ENCODE results near the gene RNF41.

Gene RNF41

GRCh38 chr12:56208006-56208405 lies 13.7 kb downstream of the RNF41 start:
- DNase-seq (ENCODE audit: low read depth), result no peak

GRCh38 chr12:56206452-56207166 lies 15.1 kb downstream of the RNF41 start:
- no peak for DNase-seq (ENCODE audit: low read depth)

GRCh38 chr12:56205445-56205844 lies 16.3 kb downstream of the RNF41 start:
- no peak for DNase-seq (ENCODE audit: low read depth)

GRCh38 chr12:56204275-56204674 lies 17.4 kb downstream of the RNF41 start:
- no peak for DNase-seq (ENCODE audit: low read depth)

GRCh38 chr12:56202838-56203237 lies 18.9 kb downstream of the RNF41 start:
- no peak for DNase-seq (ENCODE audit: low read depth)

GRCh38 chr12:56202366-56202765 lies 19.4 kb downstream of the RNF41 start:
- DNase-seq (ENCODE audit: low read depth), result no peak

- no peak for DNase-seq (ENCODE audit: low read depth)
Measured at GRCh38 chr12:56198836-56199235, 22.9 kb downstream of the RNF41 start.

- no peak for DNase-seq (ENCODE audit: low read depth)
Measured at GRCh38 chr12:56197921-56198635, 23.6 kb downstream of the RNF41 start.

GRCh38 chr12:56196818-56197550 lies 24.7 kb downstream of the RNF41 start:
- peak; percentile 97 for DNase-seq (ENCODE audit: low read depth)

GRCh38 chr12:56193025-56193578 lies 28.6 kb downstream of the RNF41 start:
- no peak for DNase-seq (ENCODE audit: low read depth)

GRCh38 chr12:56192582-56192981 lies 29.1 kb downstream of the RNF41 start:
- no peak for DNase-seq (ENCODE audit: low read depth)

- no peak for DNase-seq (ENCODE audit: low read depth)
Measured at GRCh38 chr12:56190695-56191155, 31.0 kb downstream of the RNF41 start.

- DNase-seq (ENCODE audit: low read depth), result no peak
Measured at GRCh38 chr12:56189918-56190694, 31.6 kb downstream of the RNF41 start.

- no peak for DNase-seq (ENCODE audit: low read depth)
Measured at GRCh38 chr12:56189099-56189917, 32.4 kb downstream of the RNF41 start, which contains the start of gene SMARCC2. TSS of gene SMARCC2 (minus strand) at chr12:56189483. CDS start at chr12:56189461, 22 bp downstream.

GRCh38 chr12:56188778-56189098 lies 33.0 kb downstream of the RNF41 start:
- DNase-seq (ENCODE audit: low read depth), result no peak

GRCh38 chr12:56188131-56188777 lies 33.5 kb downstream of the RNF41 start:
- no peak for DNase-seq (ENCODE audit: low read depth)

- DNase-seq (ENCODE audit: low read depth), result no peak
Measured at GRCh38 chr12:56186957-56187356, 34.8 kb downstream of the RNF41 start.

- no peak for DNase-seq (ENCODE audit: low read depth)
Measured at GRCh38 chr12:56178347-56178746, 43.4 kb downstream of the RNF41 start.

GRCh38 chr12:56172839-56173238 lies 48.9 kb downstream of the RNF41 start:
- DNase-seq (ENCODE audit: low read depth), result no peak

- DNase-seq (ENCODE audit: low read depth), result no peak
Measured at GRCh38 chr12:56169229-56169759, 52.4 kb downstream of the RNF41 start.

Data from GM04503 (cell line).